SK-N-MC (cell line): ENCODE results near the gene HPCAL4.

Source experiments
- EZH2 ChIP-seq: fragments of 200-600 bp; sonication (generic); IDR thresholded peaks from one replicate; pipeline ENCODE4 v1.6.1; 2017; ENCODE audit warnings: antibody characterized with exemption
- FOXP2 ChIP-seq: optimal IDR thresholded peaks from 2 replicates; pipeline ENCODE3; 2011; ENCODE audit warnings: mild to moderate bottlenecking, moderate library complexity; ENCODE audit not compliant: insufficient read depth; ENCODE audit errors: extremely low read length, control extremely low read depth
- POLR2AphosphoS5 ChIP-seq: IDR thresholded peaks from 2 replicates; pipeline ENCODE4 v1.6.1; 2012; ENCODE audit warnings: mild to moderate bottlenecking, low read depth, low read length, borderline replicate concordance

- TF ChIP-seq POLR2AphosphoS5 (no peak), EZH2 (no peak), FOXP2 (no peak)
Measured at GRCh38 chr1:39657923-39658485, 33.2 kb downstream of the HPCAL4 start.
